ENCODE measurements around the gene MYO5B. TPM values are rescaled to one million over a fixed set of nuclear protein-coding genes. Genes with fewer than 3 reads are reported as not detected.

MYO5B gene
- total and polyA plus RNA-seq, 4 donors: 5.4 to 23.4 (median 11.4) TPM

DNA sequence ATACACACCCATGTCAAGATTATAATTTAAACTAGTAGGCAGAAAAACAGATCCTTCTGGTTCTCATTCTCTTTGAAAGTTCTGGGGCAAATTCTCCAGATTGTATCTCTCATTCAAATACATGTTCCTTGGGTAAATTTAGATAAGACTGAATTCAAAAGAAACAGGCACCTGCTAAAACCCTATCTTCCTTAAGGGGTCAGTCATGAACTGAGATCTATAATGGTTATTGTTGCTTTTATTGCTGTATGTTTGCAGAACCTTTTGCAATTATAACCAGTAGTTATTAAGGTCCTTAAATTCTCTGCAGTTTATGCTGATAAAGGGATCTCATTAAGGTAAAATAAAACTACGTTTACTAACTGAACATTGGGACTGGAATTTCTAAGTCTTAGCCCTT is 83.5 kb downstream of the MYO5B start:
- Histone ChIP-seq H3K36me3 (ENCODE audit: control insufficient read depth in 4 of 4, insufficient read depth in 3 of 4, low read depth in 1 of 4, low read length in 3 of 4) (no peaks in the 10 kb centered on the region), H3K27me3 (ENCODE audit: control insufficient read depth in 4 of 4, insufficient read depth in 4 of 4, low read length in 3 of 4) (no peaks in the 10 kb centered on the region), H3K4me3 (ENCODE audit: low read depth in 1 of 3, low read length in 3 of 3) (no peak overlapping the region), H3K27ac (ENCODE audit: low read depth in 1 of 2, low read length in 2 of 2) (no peak overlapping the region), H3K9ac (ENCODE audit: low read depth in 1 of 2, low read length in 2 of 2) (no peak overlapping the region), H3K4me1 (ENCODE audit: control insufficient read depth in 4 of 4, insufficient read depth in 4 of 4, low read length in 3 of 4) (peaks cover 0 to 8% (median 1%) of the 10 kb centered on the region in 4 donors), H3K9me3 (ENCODE audit: control insufficient read depth in 4 of 4, low read length in 3 of 4) (no peaks in the 10 kb centered on the region)
- 78% methylated on average over 1 of the region's 1 CpG for WGBS
- TF ChIP-seq, protein P1, sequence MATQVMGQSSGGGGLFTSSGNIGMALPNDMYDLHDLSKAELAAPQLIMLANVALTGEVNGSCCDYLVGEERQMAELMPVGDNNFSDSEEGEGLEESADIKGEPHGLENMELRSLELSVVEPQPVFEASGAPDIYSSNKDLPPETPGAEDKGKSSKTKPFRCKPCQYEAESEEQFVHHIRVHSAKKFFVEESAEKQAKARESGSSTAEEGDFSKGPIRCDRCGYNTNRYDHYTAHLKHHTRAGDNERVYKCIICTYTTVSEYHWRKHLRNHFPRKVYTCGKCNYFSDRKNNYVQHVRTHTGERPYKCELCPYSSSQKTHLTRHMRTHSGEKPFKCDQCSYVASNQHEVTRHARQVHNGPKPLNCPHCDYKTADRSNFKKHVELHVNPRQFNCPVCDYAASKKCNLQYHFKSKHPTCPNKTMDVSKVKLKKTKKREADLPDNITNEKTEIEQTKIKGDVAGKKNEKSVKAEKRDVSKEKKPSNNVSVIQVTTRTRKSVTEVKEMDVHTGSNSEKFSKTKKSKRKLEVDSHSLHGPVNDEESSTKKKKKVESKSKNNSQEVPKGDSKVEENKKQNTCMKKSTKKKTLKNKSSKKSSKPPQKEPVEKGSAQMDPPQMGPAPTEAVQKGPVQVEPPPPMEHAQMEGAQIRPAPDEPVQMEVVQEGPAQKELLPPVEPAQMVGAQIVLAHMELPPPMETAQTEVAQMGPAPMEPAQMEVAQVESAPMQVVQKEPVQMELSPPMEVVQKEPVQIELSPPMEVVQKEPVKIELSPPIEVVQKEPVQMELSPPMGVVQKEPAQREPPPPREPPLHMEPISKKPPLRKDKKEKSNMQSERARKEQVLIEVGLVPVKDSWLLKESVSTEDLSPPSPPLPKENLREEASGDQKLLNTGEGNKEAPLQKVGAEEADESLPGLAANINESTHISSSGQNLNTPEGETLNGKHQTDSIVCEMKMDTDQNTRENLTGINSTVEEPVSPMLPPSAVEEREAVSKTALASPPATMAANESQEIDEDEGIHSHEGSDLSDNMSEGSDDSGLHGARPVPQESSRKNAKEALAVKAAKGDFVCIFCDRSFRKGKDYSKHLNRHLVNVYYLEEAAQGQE (IDR thresholded peaks at IDR 0.05): no peak
- TF ChIP-seq CTCF (IDR thresholded peaks at IDR 0.05; ENCODE audit: low read depth, low read length, missing input control) (no peak), MAX (IDR thresholded peaks at IDR 0.05) (no peak), SP1 (IDR thresholded peaks at IDR 0.05) (no peak), RAD21 (IDR thresholded peaks at IDR 0.05) (peak; percentile 18 to 19)
- DNase-seq (ENCODE audit: low spot score): no peak

DNA sequence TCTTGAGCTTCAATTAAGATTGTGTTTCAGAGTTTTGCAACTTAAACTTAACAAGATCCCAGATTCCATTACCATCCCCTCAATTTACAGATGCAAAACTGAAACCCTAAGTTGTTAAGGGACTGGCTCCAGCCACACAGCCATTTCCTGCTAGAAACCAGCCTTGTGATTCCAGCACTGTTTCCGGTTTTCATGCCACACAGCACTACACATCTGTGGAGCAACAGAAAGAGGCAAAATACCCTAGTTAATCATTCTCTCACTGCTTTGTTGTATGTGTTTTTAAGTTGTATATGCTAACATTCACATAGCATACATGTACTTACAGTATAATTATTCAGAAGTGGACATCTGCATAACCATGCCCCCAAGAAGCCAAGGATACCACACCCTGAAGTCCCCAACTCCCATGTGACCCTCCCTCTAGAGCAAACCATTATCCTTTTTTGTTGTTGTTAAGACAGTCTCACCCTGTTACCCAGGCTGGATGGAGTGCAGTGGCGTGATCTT is 87.4 kb downstream of the MYO5B start:
- H3K4me1 ChIP-seq (ENCODE audit: control insufficient read depth in 4 of 4, insufficient read depth in 4 of 4, low read length in 3 of 4): no peaks in the 10 kb centered on the region
- DNase-seq (ENCODE audit: low spot score): no peak
- WGBS: 81% methylated on average over 2 of the region's 2 CpGs

More for the DNA sequence above, 87.4 kb downstream of the MYO5B start:
- H3K4me3 ChIP-seq (ENCODE audit: low read depth in 1 of 3, low read length in 3 of 3): no peak overlapping the region
- TF ChIP-seq SP1 (IDR thresholded peaks at IDR 0.05): no peak
- TF ChIP-seq RAD21 (IDR thresholded peaks at IDR 0.05): no peak
- TF ChIP-seq, protein P1 (IDR thresholded peaks at IDR 0.05): no peak
- TF ChIP-seq TAF1 (conservative IDR thresholded peaks at IDR 0.05): no peak
- no peak for TF ChIP-seq RXRA (IDR thresholded peaks at IDR 0.05)
- no peak for TF ChIP-seq HNF4A (conservative IDR thresholded peaks at IDR 0.05)
- TF ChIP-seq, protein P2, sequence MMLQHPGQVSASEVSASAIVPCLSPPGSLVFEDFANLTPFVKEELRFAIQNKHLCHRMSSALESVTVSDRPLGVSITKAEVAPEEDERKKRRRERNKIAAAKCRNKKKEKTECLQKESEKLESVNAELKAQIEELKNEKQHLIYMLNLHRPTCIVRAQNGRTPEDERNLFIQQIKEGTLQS (IDR thresholded peaks at IDR 0.05): no peak
- no peak for TF ChIP-seq FOXA2 (IDR thresholded peaks at IDR 0.05)
- TF ChIP-seq FOXA1 (IDR thresholded peaks at IDR 0.05): no peak
- TF ChIP-seq ZBTB33 (IDR thresholded peaks at IDR 0.05): no peak
- TF ChIP-seq HNF4G (IDR thresholded peaks at IDR 0.05): no peak
- no peak for TF ChIP-seq CTCF (IDR thresholded peaks at IDR 0.05; ENCODE audit: low read depth, low read length, missing input control)
- TF ChIP-seq EGR1 (IDR thresholded peaks at IDR 0.05; ENCODE audit: low read depth in 2 of 2): no peak
- TF ChIP-seq JUND (IDR thresholded peaks at IDR 0.05): no peak
- no peak for TF ChIP-seq GABPA (IDR thresholded peaks at IDR 0.05 in 1 of 2, conservative IDR thresholded peaks at IDR 0.05 in 1 of 2)
- no peaks in the 10 kb centered on the region for H3K27me3 ChIP-seq (ENCODE audit: control insufficient read depth in 4 of 4, insufficient read depth in 4 of 4, low read length in 3 of 4)
- no peak overlapping the region for H3K9ac ChIP-seq (ENCODE audit: low read depth in 1 of 2, low read length in 2 of 2)
- no peak overlapping the region for H3K27ac ChIP-seq (ENCODE audit: low read depth in 1 of 2, low read length in 2 of 2)
- H3K9me3 ChIP-seq (ENCODE audit: control insufficient read depth in 4 of 4, low read length in 3 of 4): no peaks in the 10 kb centered on the region
- no peaks in the 10 kb centered on the region for H3K36me3 ChIP-seq (ENCODE audit: control insufficient read depth in 4 of 4, insufficient read depth in 3 of 4, low read depth in 1 of 4, low read length in 3 of 4)

Measured in liver (tissue), 9 donors.